ENCODE measurements around the gene RSU1. TPM values are rescaled to one million over a fixed set of nuclear protein-coding genes. Genes with fewer than 3 reads are reported as not detected.
"Not testable (repeated sequence)": the region's sequence is repeated elsewhere in the genome, so short reads cannot be mapped to it uniquely, and the experiment has no call there.

Gene RSU1
- total RNA-seq, result 57.1 and 63.4 TPM in 2 replicates
- polyA plus RNA-seq (2012), result 87.1 TPM

GRCh38 chr10:16817125-16818019 lies at the start of gene RSU1:
Gene RSU1 (minus strand): TSS chr10:16817424. CDS start chr10:16817081, 343 bp downstream.
- DNase-seq (ENCODE audit: low read depth), result peak; percentile 100

DNA sequence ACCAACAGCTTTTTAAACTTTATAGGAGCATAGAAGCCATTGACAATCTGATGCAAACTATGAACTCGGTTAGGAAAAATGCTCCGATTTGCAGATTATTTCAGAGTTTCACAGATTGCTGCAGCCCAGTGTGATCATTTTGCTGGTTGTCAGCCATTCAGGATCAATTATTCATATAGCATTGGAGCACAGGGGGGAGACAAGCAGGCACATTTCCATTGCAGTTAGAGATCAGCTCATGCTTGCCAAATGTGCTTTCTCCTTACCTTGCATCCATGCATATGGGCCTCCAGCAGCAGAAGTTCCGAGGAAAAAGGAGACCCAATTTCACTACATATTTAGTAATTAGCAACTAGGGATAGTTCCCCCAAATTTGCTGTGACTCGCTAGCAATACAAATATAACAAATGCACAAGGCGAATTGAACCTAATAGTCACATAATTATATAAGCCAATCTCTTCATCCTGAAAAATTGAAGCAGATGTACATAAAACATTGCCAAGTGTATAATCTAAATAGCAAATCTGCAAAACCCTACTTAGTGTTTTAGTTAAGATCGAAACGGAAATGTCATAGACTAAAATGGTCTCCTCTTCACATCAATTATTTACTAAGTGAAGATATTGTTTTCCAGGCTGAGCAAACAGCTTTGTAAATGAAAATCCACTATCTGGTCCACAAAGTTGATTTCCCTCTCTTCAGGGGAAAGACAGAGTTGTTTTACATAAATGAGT lies 49.5 kb upstream of the RSU1 start:
- no peak for DNase-seq (ENCODE audit: low read depth)

DNA sequence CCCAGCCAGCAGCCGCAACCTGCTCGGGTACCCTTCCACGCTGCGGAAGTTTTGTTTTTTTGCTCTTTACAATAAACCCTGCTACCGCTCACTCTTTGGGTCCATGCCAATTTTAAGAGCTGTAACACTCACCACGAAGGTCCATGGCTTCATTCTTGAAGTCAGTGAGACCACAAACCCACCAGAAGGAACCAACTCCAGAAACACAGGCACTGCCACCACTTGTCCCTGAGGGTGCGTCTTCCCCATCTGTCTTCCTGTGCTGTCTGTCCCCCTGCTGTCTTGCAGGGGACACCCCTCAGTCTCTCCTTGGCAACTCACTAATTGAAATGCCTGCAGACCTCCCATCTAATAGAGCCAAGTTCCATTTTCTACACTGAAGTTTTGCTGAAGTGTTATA lies 48.5 kb upstream of the RSU1 start:
- DNase-seq (ENCODE audit: low read depth), result no peak

DNA sequence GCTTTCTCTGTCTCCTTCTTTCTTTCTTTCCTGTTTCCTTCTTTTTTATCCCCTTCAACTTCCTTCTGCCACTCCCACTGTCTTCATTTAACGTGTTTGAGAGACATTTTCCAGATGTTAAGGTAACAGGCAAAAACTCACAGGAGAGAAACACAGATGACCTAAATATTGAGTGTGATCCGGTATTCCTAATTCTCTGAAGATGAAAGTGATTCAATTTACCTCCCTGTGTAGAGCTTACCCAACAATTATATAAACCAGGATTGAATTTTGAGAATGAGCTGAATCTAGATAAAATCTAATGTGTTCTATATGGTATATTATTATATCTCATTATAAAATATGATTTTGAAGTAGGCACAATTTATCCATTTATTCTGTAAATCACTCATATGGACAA lies 46.5 kb upstream of the RSU1 start:
- no peak for DNase-seq (ENCODE audit: low read depth)

- DNase-seq (ENCODE audit: low read depth), result no peak
These were observed 40.2 kb upstream of the RSU1 start for GRCh38 chr10:16857419-16857818.

- DNase-seq (ENCODE audit: low read depth), result no peak
These were observed 39.3 kb upstream of the RSU1 start for GRCh38 chr10:16856567-16856966.

DNA sequence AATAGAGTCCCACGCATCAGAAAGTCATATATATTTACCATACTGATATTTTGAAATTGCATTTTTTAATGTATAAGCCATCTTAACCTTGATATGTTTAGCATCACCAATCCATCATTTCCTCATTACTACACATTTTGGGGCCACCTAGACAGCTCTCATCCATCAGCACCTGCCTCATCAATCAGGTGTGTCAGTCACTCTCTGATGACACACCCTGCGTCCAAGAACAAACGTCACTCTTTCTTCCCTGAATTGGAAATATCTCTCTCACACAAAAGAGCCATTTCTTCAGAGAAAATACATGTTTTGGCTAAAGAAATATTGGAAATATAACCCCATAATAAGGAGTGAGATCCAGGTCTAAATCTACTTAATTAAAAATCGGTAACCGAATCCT lies 38.9 kb upstream of the RSU1 start:
- DNase-seq (ENCODE audit: low read depth), result no peak

- no peak for DNase-seq (ENCODE audit: low read depth)
These were observed 37.4 kb upstream of the RSU1 start for GRCh38 chr10:16854623-16855022.

DNA sequence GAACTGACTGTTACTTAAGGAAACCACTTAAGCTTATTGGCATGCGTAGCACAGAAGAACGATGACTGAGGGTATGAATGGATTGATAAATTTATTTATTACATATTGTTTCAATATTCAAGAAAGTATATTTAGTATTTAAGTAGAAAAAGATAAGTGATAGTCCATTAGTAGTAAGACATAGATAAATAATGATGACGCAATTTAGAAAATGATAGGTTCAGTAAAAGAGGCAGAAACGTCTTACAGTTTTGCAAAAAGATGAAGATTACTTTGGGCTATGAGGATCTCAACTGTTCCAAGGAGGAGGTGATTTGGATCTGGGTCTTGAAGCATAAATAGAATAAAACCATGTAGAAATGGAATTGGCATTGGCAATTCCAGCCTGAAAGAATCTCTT lies 36.6 kb upstream of the RSU1 start:
- DNase-seq (ENCODE audit: low read depth), result no peak

DNA sequence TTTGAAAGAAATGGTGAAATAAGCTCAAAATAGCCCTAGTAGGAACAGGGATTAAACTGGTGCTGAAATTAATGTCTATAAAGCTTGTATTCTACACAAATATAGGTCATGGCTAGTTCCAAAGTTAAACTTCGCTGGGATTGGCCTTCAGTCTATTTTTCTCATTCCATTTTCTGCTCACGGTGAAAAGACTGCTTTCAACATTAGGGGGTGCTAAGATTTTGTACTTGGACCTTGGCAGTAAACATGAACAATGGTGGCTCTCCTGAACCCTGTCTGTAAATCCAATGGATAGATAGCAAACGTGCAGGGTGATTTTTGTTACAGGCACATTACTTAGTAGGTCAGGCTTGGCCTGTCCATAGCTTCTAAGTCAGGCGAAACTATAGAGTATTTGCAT lies 36.0 kb upstream of the RSU1 start:
- DNase-seq (ENCODE audit: low read depth), result peak; percentile 60

GRCh38 chr10:16852624-16853023 lies 35.4 kb upstream of the RSU1 start:
- DNase-seq (ENCODE audit: low read depth), result no peak

- DNase-seq (ENCODE audit: low read depth), result no peak
These were observed 31.4 kb upstream of the RSU1 start for GRCh38 chr10:16848562-16849154.

DNA sequence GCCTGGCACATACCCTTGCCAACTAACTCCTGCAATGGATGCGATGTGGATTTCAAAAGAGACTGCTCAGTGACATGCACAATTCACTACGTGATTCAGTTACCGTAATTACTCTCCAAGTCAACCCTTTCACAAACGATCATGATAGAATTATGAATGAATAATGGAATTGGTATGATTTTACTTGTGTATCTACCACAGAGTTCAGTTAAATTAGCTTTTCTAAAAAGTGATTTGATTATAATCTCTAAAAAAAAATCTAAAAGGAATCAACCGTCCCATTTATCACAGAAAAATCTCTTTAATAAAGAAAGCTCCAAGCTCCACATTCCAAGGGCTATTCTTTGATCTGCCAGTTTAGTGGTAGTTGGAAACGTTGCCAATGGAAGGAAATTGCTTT lies 30.4 kb upstream of the RSU1 start:
- no peak for DNase-seq (ENCODE audit: low read depth)

DNA sequence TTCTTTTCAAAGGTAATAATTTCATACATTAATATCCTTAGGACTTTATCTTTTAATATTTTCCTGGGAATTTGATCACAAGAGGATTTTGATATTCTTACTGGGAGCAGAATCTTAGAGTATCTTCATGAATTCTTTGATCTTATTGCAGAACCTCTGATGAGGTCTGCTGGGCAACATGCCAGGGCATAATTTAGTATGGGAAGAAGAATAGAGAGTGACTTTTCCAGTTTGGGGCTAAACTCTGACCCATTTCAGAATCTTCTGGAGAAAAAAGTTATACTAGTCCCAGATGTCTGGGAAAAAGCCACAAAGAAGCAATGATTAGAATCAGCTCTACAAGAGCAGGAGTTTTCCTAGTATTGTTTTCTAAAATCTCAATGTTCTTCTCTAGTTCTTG lies 28.0 kb upstream of the RSU1 start:
- no peak for DNase-seq (ENCODE audit: low read depth)

DNA sequence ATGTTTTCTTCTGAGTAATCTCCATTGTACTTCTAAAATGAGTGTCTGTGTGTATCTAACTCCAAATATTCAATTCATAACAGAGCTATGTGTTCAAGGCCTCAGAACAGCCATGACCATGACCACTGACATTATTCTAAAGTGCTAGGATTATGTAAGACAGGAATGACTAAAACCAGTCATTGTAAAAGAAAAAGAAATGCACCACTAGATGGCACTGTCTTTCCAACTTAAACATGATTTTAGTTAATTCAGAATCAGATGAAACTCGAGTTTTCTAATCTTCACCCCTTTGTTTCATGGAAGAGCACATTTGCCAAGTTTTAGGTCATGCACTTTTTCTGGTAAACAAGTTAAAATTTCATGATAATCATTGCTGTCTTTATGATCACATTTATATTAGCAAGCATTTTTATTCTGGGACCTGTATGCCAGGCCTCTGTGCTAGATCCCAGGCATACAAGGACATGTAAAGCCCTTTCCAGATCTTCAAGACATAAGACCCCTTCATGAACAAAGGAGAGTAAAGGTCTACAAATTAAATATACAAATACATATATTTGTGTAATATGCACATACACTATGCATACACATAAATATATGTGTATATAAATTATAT lies 26.1 kb upstream of the RSU1 start:
- DNase-seq (ENCODE audit: low read depth), result peak; percentile 73

DNA sequence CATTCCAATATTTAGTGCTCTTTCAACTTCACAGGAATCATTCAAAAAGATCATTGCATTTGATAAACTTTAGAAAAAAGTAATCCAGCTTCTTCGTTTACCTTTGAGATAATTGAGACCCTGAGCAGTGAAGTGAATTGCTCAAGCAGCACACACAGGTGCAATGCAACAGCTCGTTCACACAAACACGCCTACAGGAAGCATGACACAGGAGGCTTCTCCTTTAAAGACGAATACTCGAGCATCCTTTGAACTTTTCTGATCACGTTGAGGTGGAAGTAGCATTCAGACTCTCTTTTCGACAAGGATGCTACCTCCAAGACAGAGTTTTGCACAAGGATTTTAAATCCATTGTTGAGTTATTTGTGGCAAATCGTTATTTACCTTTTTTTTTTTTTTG lies 18.0 kb upstream of the RSU1 start:
- no peak for DNase-seq (ENCODE audit: low read depth)

DNA sequence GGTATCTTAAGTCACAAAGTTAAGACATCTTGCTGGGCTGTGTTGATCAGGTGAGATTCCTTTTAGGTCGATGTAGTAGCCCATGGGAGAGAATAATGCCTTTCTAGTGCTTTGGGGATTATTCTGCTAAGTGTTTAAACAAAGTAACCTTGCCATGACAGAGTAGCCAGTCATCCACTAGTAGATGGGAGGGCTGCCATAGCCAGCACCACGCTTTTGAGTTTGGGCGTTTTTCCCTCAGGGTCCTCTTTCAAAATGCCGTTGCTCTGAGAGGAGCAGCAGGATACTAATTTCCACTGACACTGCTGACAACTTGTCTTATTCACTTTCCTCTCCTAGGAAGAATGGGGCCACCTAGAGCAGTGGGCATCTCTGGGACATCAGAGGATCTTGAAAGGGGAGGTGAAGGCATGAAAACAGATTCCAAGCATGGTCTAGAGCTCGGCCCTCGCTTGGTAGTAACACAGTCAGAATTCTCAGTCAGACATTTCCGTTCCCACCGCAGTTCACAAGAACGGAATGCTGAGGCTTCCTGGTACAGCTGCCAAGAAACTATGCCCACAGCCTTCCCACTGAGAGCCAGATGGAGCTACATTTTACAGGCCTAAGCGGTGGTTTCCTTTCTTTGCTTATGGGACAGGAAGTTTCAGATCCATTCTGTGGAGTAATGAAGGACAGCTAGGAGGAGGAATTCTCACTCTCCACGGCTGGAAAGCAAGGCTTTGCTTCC lies 15.3 kb upstream of the RSU1 start:
- peak; percentile 94 for DNase-seq (ENCODE audit: low read depth)

DNA sequence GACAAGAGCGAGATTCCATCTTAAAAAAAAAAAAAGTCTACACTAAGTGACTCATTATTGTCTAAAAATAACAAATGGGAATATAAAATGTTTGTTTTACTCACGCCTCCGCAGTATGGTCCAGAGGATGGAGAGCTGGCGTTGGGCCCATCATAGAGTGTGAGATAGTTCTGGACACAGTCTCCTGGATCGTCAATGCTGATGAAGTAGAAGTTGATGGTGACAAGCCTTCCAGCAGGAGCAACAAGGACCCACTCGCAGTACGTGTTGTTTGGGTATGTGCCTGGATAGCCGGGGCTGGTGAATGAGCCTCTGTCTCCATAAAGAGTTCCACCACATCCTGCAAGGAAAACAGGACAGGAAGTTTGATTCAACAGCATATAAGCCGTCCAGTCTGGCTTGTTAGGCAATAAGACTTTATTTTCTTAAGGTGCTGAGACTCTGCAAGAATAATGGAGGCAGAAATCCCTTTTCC lies 11.5 kb upstream of the RSU1 start:
- peak; percentile 55 for DNase-seq (ENCODE audit: low read depth)

GRCh38 chr10:16828114-16828568 lies 10.9 kb upstream of the RSU1 start:
- peak; percentile 86 for DNase-seq (ENCODE audit: low read depth)

- not testable (repeated sequence) for DNase-seq (ENCODE audit: low read depth)
These were observed 10.2 kb upstream of the RSU1 start for GRCh38 chr10:16827474-16827873.
